Common myeloid progenitor, CD34-positive (primary cell): ENCODE data around the gene GOLGB1. TPM values are rescaled to one million over a fixed set of nuclear protein-coding genes. Genes with fewer than 3 reads are reported as not detected.

Source experiments
- CTCF ChIA-PET: fragments of 350-600 bp; sonication (Branson Sonifier 250); formaldehyde crosslinking; loops from one replicate; lab custom pipeline; 2021; ENCODE audit warnings: antibody characterized with exemption; lab: Charles Lee
- POLR2A ChIA-PET: fragments of 350-600 bp; sonication (Branson Sonifier 250); formaldehyde crosslinking; loops from one replicate; lab custom pipeline; 2021; ENCODE audit warnings: antibody characterized with exemption; lab: Charles Lee
- DNase-seq, 3 donors: peaks; one replicate each; pipeline versions ENCODE4 v3.0.0 to v3.0.0-alpha.2; 2013
- H3K27ac ChIP-seq, 2 experiments: 1 replicate in 1 of 2; 2 replicates in 1 of 2; pipeline ENCODE4 v1.7.0; 2013; ENCODE audit warnings: inconsistent platforms in 2 of 2, low read length in 2 of 2, mild to moderate bottlenecking in 2 of 2, low read depth in 1 of 2, moderate library complexity in 1 of 2; ENCODE audit not compliant: severe bottlenecking in 2 of 2, insufficient read depth in 1 of 2, poor library complexity in 1 of 2
- H3K27me3 ChIP-seq, 5 experiments: replicated peaks in 2 of 5; 1 replicate in 3 of 5; 2 replicates in 2 of 5; pipeline versions ENCODE4 v1.6.1 to v1.7.0; 2013; ENCODE audit warnings: low read length in 4 of 5, mild to moderate bottlenecking in 2 of 5, moderate library complexity in 2 of 5, inconsistent platforms in 1 of 5; ENCODE audit not compliant: insufficient read depth in 5 of 5, control insufficient read depth in 4 of 5
- H3K36me3 ChIP-seq, 4 experiments: 1 replicate in 2 of 4; 2 replicates in 2 of 4; pipeline versions ENCODE4 v1.6.1 to v1.7.0; 2013; ENCODE audit warnings: low read length in 3 of 4, control low read depth in 1 of 4, mild to moderate bottlenecking in 1 of 4; ENCODE audit not compliant: control insufficient read depth in 4 of 4, insufficient read depth in 4 of 4
- H3K4me1 ChIP-seq, 4 experiments: 1 replicate in 3 of 4; 2 replicates in 1 of 4; pipeline versions ENCODE4 v1.6.1 to v1.7.1; 2013; ENCODE audit warnings: low read length in 3 of 4, mild to moderate bottlenecking in 3 of 4, control low read depth in 1 of 4, inconsistent platforms in 1 of 4, moderate library complexity in 1 of 4; ENCODE audit not compliant: control insufficient read depth in 4 of 4, insufficient read depth in 4 of 4; ENCODE audit errors: control extremely low read depth in 1 of 4
- H3K4me3 ChIP-seq, 7 experiments: 1 replicate in 4 of 7; 2 replicates in 3 of 7; pipeline versions ENCODE4 v1.5.1 to v1.7.0; 2013; ENCODE audit warnings: mild to moderate bottlenecking in 7 of 7, low read length in 6 of 7, moderate library complexity in 6 of 7, inconsistent platforms in 2 of 7, low read depth in 2 of 7, control low read depth in 1 of 7; ENCODE audit not compliant: insufficient read depth in 4 of 7, control insufficient read depth in 1 of 7; ENCODE audit errors: extremely low read depth in 1 of 7
- H3K9me3 ChIP-seq, 5 experiments: 1 replicate in 4 of 5; 2 replicates in 1 of 5; pipeline versions ENCODE4 v1.6.1 to v1.7.1; 2013; ENCODE audit warnings: low read length in 4 of 5, mild to moderate bottlenecking in 2 of 5, inconsistent platforms in 1 of 5, low read depth in 1 of 5, moderate library complexity in 1 of 5; ENCODE audit not compliant: control insufficient read depth in 4 of 5, insufficient read depth in 2 of 5; ENCODE audit errors: control extremely low read depth in 1 of 5
- WGBS: methylation state at CpG from one replicate; pipeline ENCODE4 v1.1.5; 2013; ENCODE audit not compliant: insufficient coverage; 5-methylcytosine and 5-hydroxymethylcytosine counted together
- polyA plus RNA-seq: library from polyadenylated mRNA; unstranded; fragments of 120-200 nt; gene quantifications from one replicate; pipeline ENCODE4 v1.2.1, GENCODE V29; 2013

Gene GOLGB1, protein sequence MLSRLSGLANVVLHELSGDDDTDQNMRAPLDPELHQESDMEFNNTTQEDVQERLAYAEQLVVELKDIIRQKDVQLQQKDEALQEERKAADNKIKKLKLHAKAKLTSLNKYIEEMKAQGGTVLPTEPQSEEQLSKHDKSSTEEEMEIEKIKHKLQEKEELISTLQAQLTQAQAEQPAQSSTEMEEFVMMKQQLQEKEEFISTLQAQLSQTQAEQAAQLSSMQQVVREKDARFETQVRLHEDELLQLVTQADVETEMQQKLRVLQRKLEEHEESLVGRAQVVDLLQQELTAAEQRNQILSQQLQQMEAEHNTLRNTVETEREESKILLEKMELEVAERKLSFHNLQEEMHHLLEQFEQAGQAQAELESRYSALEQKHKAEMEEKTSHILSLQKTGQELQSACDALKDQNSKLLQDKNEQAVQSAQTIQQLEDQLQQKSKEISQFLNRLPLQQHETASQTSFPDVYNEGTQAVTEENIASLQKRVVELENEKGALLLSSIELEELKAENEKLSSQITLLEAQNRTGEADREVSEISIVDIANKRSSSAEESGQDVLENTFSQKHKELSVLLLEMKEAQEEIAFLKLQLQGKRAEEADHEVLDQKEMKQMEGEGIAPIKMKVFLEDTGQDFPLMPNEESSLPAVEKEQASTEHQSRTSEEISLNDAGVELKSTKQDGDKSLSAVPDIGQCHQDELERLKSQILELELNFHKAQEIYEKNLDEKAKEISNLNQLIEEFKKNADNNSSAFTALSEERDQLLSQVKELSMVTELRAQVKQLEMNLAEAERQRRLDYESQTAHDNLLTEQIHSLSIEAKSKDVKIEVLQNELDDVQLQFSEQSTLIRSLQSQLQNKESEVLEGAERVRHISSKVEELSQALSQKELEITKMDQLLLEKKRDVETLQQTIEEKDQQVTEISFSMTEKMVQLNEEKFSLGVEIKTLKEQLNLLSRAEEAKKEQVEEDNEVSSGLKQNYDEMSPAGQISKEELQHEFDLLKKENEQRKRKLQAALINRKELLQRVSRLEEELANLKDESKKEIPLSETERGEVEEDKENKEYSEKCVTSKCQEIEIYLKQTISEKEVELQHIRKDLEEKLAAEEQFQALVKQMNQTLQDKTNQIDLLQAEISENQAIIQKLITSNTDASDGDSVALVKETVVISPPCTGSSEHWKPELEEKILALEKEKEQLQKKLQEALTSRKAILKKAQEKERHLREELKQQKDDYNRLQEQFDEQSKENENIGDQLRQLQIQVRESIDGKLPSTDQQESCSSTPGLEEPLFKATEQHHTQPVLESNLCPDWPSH (N-terminal part only)
- 43.0 TPM for polyA plus RNA-seq

DNA sequence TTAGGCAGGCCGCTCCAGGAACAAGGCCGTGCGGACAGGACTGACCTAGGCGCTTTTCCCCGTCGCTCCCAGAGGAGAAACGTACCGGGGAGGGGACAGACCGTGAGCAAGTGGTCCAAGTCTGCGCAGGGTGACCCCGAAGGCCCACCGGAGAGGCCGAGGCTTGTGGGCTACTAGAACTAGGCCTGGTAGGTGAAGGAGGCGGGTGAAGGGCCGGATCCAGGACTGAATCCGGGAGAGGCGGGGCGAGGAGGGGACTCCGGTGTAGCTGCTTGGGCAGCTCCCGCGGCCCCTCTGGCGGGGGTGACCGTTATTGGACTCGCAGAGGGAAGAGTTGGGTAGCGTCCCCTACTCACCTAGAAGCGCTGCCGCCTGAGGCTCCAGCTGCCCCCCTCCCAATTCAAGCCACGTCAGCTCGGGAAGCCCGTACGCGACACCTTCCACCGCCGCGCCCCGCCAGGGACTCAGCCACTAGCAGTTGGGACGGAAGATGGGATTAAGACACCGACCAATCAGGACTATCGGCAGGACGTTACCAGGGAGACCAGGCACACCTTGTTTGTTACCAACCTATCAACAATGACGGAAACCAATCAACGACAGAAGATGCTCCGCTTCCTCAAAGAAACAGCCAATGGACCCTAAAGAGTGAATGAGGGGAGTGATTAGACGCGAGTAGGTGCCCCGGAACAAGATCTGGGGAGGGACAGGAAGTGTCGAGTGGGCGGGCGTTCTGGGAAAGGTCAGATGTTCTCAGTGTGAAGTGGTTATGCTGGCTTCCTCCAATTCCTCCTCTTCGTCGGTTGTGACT lies at the start of gene GOLGB1:
GOLGB1 (minus strand) TSS at position 466 of the 811 bp plus-strand sequence. CDS start 18,770 bp downstream, outside the sequence.
- no peaks in the 10 kb centered on the region for H3K36me3 ChIP-seq
- DNase-seq: peak; percentile 99 to 100 (median 99)
- H3K4me3 ChIP-seq: peak within 1 kb of the TSS; percentile 93 to 99 (median 97)
- 0% methylated on average over 35 of the region's 51 CpGs for WGBS
- CTCF ChIA-PET: interaction anchor here (1.4 kb wide), 1 partner anchor 22 kb away, joined by 5 read pairs; no protein-coding TSS in a partner anchor
- H3K4me1 ChIP-seq: peaks cover 7 to 22% (median 12%) of the 10 kb centered on the region in 4 experiments
- H3K27me3 ChIP-seq: peaks cover 0 to 4% (median 0%) of the 10 kb centered on the region in 5 experiments
- H3K27ac ChIP-seq: peak within 1 kb of the TSS; percentile 97 to 98
- POLR2A ChIA-PET: interaction anchor here (0.6 to 1.0 kb wide), 3 partner anchors 10 to 147 kb away, joined by 3 to 7 read pairs (median 3); no protein-coding TSS in a partner anchor
- H3K9me3 ChIP-seq: no peaks in the 10 kb centered on the region

DNA sequence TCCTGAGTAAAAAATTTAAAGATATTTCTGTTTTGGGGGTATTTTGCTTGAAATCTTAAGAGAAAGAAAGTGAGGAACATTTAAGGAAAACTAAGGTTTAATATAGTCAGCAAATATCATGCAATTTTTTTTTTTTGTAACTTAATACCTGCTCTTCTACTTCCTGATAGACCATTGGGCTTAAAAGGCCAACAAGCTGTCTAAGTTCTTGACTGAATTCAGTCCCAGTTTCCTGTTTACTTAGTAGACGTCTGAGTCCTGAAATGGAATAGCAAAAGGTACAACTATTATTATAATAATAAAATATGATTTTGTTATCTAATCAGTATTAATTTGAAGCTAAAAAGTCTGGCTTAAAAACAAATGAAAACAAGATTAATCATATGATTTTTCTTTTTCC lies 47.4 kb upstream of the GOLGB1 start:
- DNase-seq: no peak
- no CpG with 5 or more reads among the region's 1 CpG for WGBS
- Histone ChIP-seq H3K27me3 (no peaks in the 10 kb centered on the region), H3K9me3 (no peaks in the 10 kb centered on the region), H3K4me3 (no peak overlapping the region), H3K27ac (no peak overlapping the region), H3K36me3 (peaks cover 0 to 39% (median 18%) of the 10 kb centered on the region in 4 experiments), H3K4me1 (no peaks in the 10 kb centered on the region)
- ChIA-PET CTCF (no interaction called here), POLR2A (no interaction called here)

DNA sequence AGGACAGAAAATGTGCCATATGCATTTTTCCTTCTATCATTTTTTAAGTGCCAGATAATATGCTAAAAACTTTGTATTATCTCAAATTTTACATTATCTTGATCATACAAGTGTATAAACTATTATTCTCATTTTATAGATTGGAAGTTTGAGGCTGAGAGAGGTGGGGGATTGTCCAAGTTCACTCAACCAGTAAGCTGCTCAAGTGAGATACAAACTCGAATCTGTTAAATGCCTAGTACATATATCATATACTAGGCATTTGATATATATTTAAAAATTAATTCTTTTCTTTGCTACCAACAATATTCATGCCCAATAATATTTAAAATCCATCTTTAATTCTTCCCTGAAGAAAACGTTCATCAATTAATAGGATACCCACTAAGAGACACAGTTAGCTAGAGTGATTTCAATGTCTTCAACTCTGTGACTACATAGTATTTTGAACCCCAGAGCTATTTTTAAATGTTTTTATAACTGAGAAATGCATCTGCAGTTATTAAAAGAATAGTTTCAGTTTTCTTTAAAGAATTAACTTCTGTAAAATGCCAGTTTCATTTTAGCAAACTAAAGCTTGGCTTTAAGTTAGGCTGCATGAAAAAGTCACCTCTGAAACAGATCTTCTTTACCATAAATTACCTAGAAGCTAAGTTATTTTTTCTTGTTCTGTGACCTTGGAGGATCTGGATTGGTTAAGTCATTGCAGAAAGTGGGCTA lies 44.9 kb upstream of the GOLGB1 start:
- H3K27ac ChIP-seq: no peak overlapping the region
- DNase-seq: no peak
- no peak overlapping the region for H3K4me3 ChIP-seq
- no peaks in the 10 kb centered on the region for H3K4me1 ChIP-seq
- H3K9me3 ChIP-seq: no peaks in the 10 kb centered on the region
- WGBS: 88% methylated on average over 1 of the region's 2 CpGs
- POLR2A ChIA-PET: no interaction called here
- H3K27me3 ChIP-seq: no peaks in the 10 kb centered on the region
- H3K36me3 ChIP-seq: peaks cover 5 to 54% (median 26%) of the 10 kb centered on the region in 4 experiments
- CTCF ChIA-PET: interaction anchor here (1.1 kb wide), 1 partner anchor 23 kb away, joined by 3 read pairs; no protein-coding TSS in a partner anchor

GRCh38 chr3:121793078-121793477 lies 43.5 kb upstream of the GOLGB1 start:
- H3K36me3 ChIP-seq: peaks cover 12 to 63% (median 29%) of the 10 kb centered on the region in 4 experiments
- ChIA-PET POLR2A (no interaction called here), CTCF (no interaction called here)
- H3K4me1 ChIP-seq: no peaks in the 10 kb centered on the region
- no peak for DNase-seq
- H3K27ac ChIP-seq: no peak overlapping the region
- no peaks in the 10 kb centered on the region for H3K9me3 ChIP-seq
- no peaks in the 10 kb centered on the region for H3K27me3 ChIP-seq
- WGBS: no CpG with 5 or more reads among the region's 3 CpGs
- H3K4me3 ChIP-seq: no peak overlapping the region

GRCh38 chr3:121786485-121786884 lies 36.9 kb upstream of the GOLGB1 start:
- H3K36me3 ChIP-seq: peaks cover 19 to 68% (median 42%) of the 10 kb centered on the region in 4 experiments
- 100% methylated on average over 2 of the region's 2 CpGs for WGBS

More at GRCh38 chr3:121786485-121786884, 36.9 kb upstream of the GOLGB1 start:
- ChIA-PET POLR2A (interaction anchor here (0.6 kb wide), 1 partner anchor 88 kb away, joined by 3 read pairs; no protein-coding TSS in a partner anchor), CTCF (interaction anchor here (0.8 kb wide), 1 partner anchor 57 kb away, joined by 3 read pairs; no protein-coding TSS in a partner anchor)
- Histone ChIP-seq H3K4me3 (no peak overlapping the region), H3K9me3 (no peaks in the 10 kb centered on the region), H3K4me1 (no peaks in the 10 kb centered on the region), H3K27ac (no peak overlapping the region), H3K27me3 (no peaks in the 10 kb centered on the region)
- no peak for DNase-seq
